HepG2 (cell line): ENCODE measurements around the gene RPS6KA2. TPM values are rescaled to one million over a fixed set of nuclear protein-coding genes. Genes with fewer than 3 reads are reported as not detected.
A peak's percentile ranks its signal among the peaks of the same experiment; 100 is the strongest.

Source experiments
- ARID2 ChIP-seq: sonication (generic); formaldehyde crosslinking; IDR thresholded peaks from 2 replicates; pipeline ENCODE4 v1.8.1; 2022; ENCODE audit warnings: mild to moderate bottlenecking, missing genetic modification reagents, borderline replicate concordance
- FLYWCH1 ChIP-seq: sonication (generic); formaldehyde crosslinking; IDR thresholded peaks from 2 replicates; pipeline ENCODE4 v1.8.1; 2023; ENCODE audit warnings: mild to moderate bottlenecking, missing genetic modification reagents
- GLI4 ChIP-seq: sonication (generic); formaldehyde crosslinking; IDR thresholded peaks from 2 replicates; pipeline ENCODE4 v1.5.1; 2020; ENCODE audit warnings: missing genetic modification reagents, mild to moderate bottlenecking, moderate library complexity, borderline replicate concordance
- HNRNPL ChIP-seq: fragments of 200-400 bp; formaldehyde crosslinking; IDR thresholded peaks from 2 replicates; pipeline ENCODE4 v1.6.1; 2017; ENCODE audit warnings: mild to moderate bottlenecking, low read depth, low read length
- HNRNPUL1 ChIP-seq: fragments of 200-400 bp; formaldehyde crosslinking; IDR thresholded peaks from 2 replicates; pipeline ENCODE4 v1.6.1; 2017; ENCODE audit warnings: low read depth, mild to moderate bottlenecking, low read length, moderate library complexity
- KMT2A ChIP-seq: sonication (generic); formaldehyde crosslinking; IDR thresholded peaks from 2 replicates; pipeline ENCODE4 v1.4.0; 2020; ENCODE audit warnings: missing genetic modification reagents
- MAF1 ChIP-seq: sonication (generic); formaldehyde crosslinking; IDR thresholded peaks from 2 replicates; pipeline ENCODE4 v1.5.0; 2020; ENCODE audit warnings: missing genetic modification reagents, borderline replicate concordance
- NR2F2 ChIP-seq: IDR thresholded peaks from 2 replicates; pipeline ENCODE4 v1.6.1; 2012; ENCODE audit warnings: low read depth, inconsistent platforms, borderline replicate concordance
- SMARCE1 ChIP-seq: fragments of 450-650 bp; IDR thresholded peaks from 2 replicates; pipeline ENCODE4 v1.6.1; 2017; ENCODE audit warnings: borderline replicate concordance
- TP53 ChIP-seq: sonication (generic); formaldehyde crosslinking; conservative IDR thresholded peaks from 2 replicates; pipeline ENCODE4 v1.4.0; 2020; ENCODE audit warnings: missing genetic modification reagents
- ZBTB1 ChIP-seq: sonication (generic); formaldehyde crosslinking; IDR thresholded peaks from 2 replicates; pipeline ENCODE4 v1.4.0; 2020; ENCODE audit warnings: missing genetic modification reagents, borderline replicate concordance
- ZBTB42 ChIP-seq: sonication (generic); formaldehyde crosslinking; IDR thresholded peaks from 2 replicates; pipeline ENCODE4 v1.5.0; 2020; ENCODE audit warnings: mild to moderate bottlenecking, missing genetic modification reagents
- ZNF430 ChIP-seq: sonication (generic); formaldehyde crosslinking; IDR thresholded peaks from 2 replicates; pipeline ENCODE4 v1.9.0; 2021; ENCODE audit warnings: mild to moderate bottlenecking, missing genetic modification reagents
- ZNF7 ChIP-seq: IDR thresholded peaks from 2 replicates; pipeline ENCODE4 v1.6.1; 2016; ENCODE audit warnings: missing biosample characterization, missing genetic modification reagents
- ZNF761 ChIP-seq: sonication (generic); formaldehyde crosslinking; conservative IDR thresholded peaks from 2 replicates; pipeline ENCODE4 v1.4.0; 2020; ENCODE audit warnings: mild to moderate bottlenecking, missing genetic modification reagents
- polyA plus RNA-seq, 8 experiments: library from polyadenylated mRNA; depleted of rRNA in 3 of 8; stranded (reverse) in 7 of 8; unstranded in 1 of 8; fragments of >200 nt; fragmentation: Illumina TruSeq in 4 of 8; extraction: Trizol in 4 of 8; gene quantifications; 2 replicates each; pipeline versions ENCODE4 v1.2.1 to v1.2.3, GENCODE V29; 2011 to 2016; ENCODE audit warnings: low read depth in 4 of 8, missing spikeins in 1 of 8, mixed read lengths in 1 of 8; ENCODE audit not compliant: insufficient read depth in 1 of 8
- total RNA-seq, 5 experiments: library from RNA; depleted of rRNA; stranded (reverse); fragments of >200 nt; fragmentation: Illumina TruSeq; extraction: Trizol; gene quantifications; 2 replicates each; pipeline ENCODE4 v1.2.3, GENCODE V29; 2016; ENCODE audit warnings: low read depth in 1 of 5
- TF ChIP-seq, protein P1 (sequence below): sonication (generic); formaldehyde crosslinking; IDR thresholded peaks from 2 replicates; pipeline ENCODE4 v1.4.0; 2020; ENCODE audit warnings: low read depth, missing genetic modification reagents
- TF ChIP-seq, protein P2 (sequence below): sonication (generic); formaldehyde crosslinking; IDR thresholded peaks from 2 replicates; pipeline ENCODE4 v1.5.0; 2020; ENCODE audit warnings: missing genetic modification reagents, mild to moderate bottlenecking, borderline replicate concordance
- TF ChIP-seq, protein P3 (sequence below): IDR thresholded peaks from 2 replicates; pipeline ENCODE4 v1.4.0; 2020; ENCODE audit warnings: mild to moderate bottlenecking, missing genetic modification reagents
- TF ChIP-seq, protein P4 (sequence below): IDR thresholded peaks from 2 replicates; pipeline ENCODE4 v1.6.1; 2016; ENCODE audit warnings: missing genetic modification reagents, missing compliant biosample characterization

RPS6KA2 gene
- total and polyA plus RNA-seq, 2 of the 13 experiments (the other 11 are each of a cell fraction or from before 2014, with no cell fraction given) = 0.22 to 0.38 TPM

DNA sequence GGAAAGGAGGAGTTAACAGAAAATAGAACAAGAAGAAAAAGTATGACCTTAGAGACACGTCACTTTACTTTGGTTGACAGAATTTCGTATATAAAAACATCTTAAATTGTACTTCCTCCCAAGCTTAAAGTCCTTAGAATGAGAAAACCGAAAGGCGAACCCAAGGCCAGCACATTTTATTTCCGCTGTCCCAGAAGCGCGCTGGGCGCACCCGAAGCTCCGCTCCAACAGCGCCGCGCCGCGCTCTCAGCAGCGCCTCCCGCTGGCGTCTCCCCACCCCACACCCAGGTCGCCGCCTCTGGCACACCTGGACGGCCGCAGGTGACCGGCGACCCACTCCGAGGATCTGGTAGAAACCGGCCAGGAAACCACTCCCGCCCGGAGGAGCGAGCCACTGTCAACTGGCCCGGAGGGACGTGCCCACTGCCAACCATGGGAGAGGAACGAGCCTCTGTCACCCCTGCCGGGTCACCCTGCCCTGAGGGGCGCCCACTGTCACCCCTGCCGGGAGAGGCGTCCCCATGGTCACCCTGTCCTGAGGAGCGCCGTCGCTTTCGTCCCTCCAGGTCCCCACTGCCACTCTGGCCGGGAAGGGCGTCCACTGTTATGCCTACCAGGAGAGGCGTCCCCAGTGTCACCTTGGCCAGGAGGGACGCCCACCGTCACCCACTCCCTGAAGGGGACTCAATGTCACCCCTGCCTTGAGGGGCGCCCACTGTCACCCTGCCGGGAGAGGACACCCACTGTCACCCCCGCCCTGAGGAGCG, 245.1 kb downstream of the RPS6KA2 start (continued):
- TF ChIP-seq, protein P1, sequence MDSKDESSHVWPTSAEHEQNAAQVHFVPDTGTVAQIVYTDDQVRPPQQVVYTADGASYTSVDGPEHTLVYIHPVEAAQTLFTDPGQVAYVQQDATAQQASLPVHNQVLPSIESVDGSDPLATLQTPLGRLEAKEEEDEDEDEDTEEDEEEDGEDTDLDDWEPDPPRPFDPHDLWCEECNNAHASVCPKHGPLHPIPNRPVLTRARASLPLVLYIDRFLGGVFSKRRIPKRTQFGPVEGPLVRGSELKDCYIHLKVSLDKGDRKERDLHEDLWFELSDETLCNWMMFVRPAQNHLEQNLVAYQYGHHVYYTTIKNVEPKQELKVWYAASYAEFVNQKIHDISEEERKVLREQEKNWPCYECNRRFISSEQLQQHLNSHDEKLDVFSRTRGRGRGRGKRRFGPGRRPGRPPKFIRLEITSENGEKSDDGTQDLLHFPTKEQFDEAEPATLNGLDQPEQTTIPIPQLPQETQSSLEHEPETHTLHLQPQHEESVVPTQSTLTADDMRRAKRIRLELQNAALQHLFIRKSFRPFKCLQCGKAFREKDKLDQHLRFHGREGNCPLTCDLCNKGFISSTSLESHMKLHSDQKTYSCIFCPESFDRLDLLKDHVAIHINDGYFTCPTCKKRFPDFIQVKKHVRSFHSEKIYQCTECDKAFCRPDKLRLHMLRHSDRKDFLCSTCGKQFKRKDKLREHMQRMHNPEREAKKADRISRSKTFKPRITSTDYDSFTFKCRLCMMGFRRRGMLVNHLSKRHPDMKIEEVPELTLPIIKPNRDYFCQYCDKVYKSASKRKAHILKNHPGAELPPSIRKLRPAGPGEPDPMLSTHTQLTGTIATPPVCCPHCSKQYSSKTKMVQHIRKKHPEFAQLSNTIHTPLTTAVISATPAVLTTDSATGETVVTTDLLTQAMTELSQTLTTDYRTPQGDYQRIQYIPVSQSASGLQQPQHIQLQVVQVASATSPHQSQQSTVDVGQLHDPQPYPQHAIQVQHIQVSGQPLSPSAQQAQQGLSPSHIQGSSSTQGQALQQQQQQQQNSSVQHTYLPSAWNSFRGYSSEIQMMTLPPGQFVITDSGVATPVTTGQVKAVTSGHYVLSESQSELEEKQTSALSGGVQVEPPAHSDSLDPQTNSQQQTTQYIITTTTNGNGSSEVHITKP (CRISPR knock-in tag) = 0 out of 2 replicates have a peak, but pooled peaks have one; percentile 62
- TF ChIP-seq MAF1 (CRISPR knock-in tag) (no peak), SMARCE1 (no peak), GLI4 (CRISPR knock-in tag) (no peak), HNRNPL (peak; percentile 76; the same call in 1 of the 2 replicates), TP53 (CRISPR knock-in tag) (no peak), KMT2A (CRISPR knock-in tag) (peak; percentile 100), NR2F2 (no peak), ARID2 (CRISPR knock-in tag) (peak; percentile 26; the same call in 1 of the 2 replicates), ZNF430 (CRISPR knock-in tag) (no peak; the same call in 1 of the 2 replicates), HNRNPUL1 (no peak), ZBTB42 (CRISPR knock-in tag) (peak; percentile 87), ZBTB1 (CRISPR knock-in tag) (no peak), ZNF761 (CRISPR knock-in tag) (peak; percentile 80; the same call in 1 of the 2 replicates), FLYWCH1 (CRISPR knock-in tag) (0 out of 2 replicates have a peak, but pooled peaks have one; percentile 42), ZNF7 (CRISPR knock-in tag) (no peak)
- TF ChIP-seq, protein P2, sequence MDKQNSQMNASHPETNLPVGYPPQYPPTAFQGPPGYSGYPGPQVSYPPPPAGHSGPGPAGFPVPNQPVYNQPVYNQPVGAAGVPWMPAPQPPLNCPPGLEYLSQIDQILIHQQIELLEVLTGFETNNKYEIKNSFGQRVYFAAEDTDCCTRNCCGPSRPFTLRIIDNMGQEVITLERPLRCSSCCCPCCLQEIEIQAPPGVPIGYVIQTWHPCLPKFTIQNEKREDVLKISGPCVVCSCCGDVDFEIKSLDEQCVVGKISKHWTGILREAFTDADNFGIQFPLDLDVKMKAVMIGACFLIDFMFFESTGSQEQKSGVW (CRISPR knock-in tag) = no peak
- TF ChIP-seq, protein P3, sequence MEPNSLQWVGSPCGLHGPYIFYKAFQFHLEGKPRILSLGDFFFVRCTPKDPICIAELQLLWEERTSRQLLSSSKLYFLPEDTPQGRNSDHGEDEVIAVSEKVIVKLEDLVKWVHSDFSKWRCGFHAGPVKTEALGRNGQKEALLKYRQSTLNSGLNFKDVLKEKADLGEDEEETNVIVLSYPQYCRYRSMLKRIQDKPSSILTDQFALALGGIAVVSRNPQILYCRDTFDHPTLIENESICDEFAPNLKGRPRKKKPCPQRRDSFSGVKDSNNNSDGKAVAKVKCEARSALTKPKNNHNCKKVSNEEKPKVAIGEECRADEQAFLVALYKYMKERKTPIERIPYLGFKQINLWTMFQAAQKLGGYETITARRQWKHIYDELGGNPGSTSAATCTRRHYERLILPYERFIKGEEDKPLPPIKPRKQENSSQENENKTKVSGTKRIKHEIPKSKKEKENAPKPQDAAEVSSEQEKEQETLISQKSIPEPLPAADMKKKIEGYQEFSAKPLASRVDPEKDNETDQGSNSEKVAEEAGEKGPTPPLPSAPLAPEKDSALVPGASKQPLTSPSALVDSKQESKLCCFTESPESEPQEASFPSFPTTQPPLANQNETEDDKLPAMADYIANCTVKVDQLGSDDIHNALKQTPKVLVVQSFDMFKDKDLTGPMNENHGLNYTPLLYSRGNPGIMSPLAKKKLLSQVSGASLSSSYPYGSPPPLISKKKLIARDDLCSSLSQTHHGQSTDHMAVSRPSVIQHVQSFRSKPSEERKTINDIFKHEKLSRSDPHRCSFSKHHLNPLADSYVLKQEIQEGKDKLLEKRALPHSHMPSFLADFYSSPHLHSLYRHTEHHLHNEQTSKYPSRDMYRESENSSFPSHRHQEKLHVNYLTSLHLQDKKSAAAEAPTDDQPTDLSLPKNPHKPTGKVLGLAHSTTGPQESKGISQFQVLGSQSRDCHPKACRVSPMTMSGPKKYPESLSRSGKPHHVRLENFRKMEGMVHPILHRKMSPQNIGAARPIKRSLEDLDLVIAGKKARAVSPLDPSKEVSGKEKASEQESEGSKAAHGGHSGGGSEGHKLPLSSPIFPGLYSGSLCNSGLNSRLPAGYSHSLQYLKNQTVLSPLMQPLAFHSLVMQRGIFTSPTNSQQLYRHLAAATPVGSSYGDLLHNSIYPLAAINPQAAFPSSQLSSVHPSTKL (CRISPR knock-in tag) = peak; percentile 67
- TF ChIP-seq, protein P4, sequence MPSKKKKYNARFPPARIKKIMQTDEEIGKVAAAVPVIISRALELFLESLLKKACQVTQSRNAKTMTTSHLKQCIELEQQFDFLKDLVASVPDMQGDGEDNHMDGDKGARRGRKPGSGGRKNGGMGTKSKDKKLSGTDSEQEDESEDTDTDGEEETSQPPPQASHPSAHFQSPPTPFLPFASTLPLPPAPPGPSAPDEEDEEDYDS (CRISPR knock-in tag) = no peak; the same call in 1 of the 2 replicates
